Osteoblast (primary cell): ENCODE data around the gene IL1RAPL1. TPM values are rescaled to one million over a fixed set of nuclear protein-coding genes. Genes with fewer than 3 reads are reported as not detected.

ENCODE experiments used
- DNase-seq: peaks from one replicate; pipeline ENCODE4 v3.0.0; 2011; ENCODE audit warnings: low spot score, mixed read lengths; ENCODE audit not compliant: insufficient read length; ENCODE audit errors: missing footprints
- H2AFZ ChIP-seq: 2 replicates; pipeline ENCODE4 v1.6.0; 2011; ENCODE audit warnings: mild to moderate bottlenecking, low read length
- H3K27ac ChIP-seq: 2 replicates; pipeline ENCODE4 v1.5.1; 2011; ENCODE audit warnings: mild to moderate bottlenecking, low read depth, low read length, moderate library complexity
- H3K27me3 ChIP-seq: 2 replicates; pipeline ENCODE4 v1.6.0; 2012; ENCODE audit warnings: mild to moderate bottlenecking, control low read depth, inconsistent platforms, low read length, moderate library complexity; ENCODE audit not compliant: insufficient read depth
- H3K36me3 ChIP-seq: 2 replicates; pipeline ENCODE4 v1.5.1; 2011; ENCODE audit warnings: mild to moderate bottlenecking, low read length, control low read depth, moderate library complexity; ENCODE audit not compliant: insufficient read depth
- H3K4me1 ChIP-seq: 2 replicates; pipeline ENCODE4 v1.5.1; 2011; ENCODE audit warnings: mild to moderate bottlenecking, low read length, control low read depth, moderate library complexity; ENCODE audit not compliant: insufficient read depth
- H3K4me2 ChIP-seq: 2 replicates; pipeline ENCODE4 v1.6.0; 2011; ENCODE audit warnings: mild to moderate bottlenecking, low read length; ENCODE audit not compliant: insufficient read depth
- H3K4me3 ChIP-seq: fragments of 200-600 bp; sonication (generic); 3 replicates; pipeline ENCODE4 v1.5.1; 2012; ENCODE audit warnings: mild to moderate bottlenecking, low read length, inconsistent platforms; ENCODE audit not compliant: insufficient read depth
- H3K79me2 ChIP-seq: 2 replicates; pipeline ENCODE4 v1.6.0; 2012; ENCODE audit warnings: mild to moderate bottlenecking, low read length, control low read depth, inconsistent platforms; ENCODE audit not compliant: insufficient read depth
- H3K9me3 ChIP-seq: 2 replicates; pipeline ENCODE4 v1.5.1; 2011; ENCODE audit warnings: low read depth, low read length, control low read depth
- H4K20me1 ChIP-seq: 2 replicates; pipeline ENCODE4 v1.6.0; 2012; ENCODE audit warnings: mild to moderate bottlenecking, low read length, control low read depth; ENCODE audit not compliant: insufficient read depth
- CTCF ChIP-seq: IDR thresholded peaks from 2 replicates; pipeline ENCODE4 v1.5.1; 2011; ENCODE audit warnings: mild to moderate bottlenecking, low read depth, low read length, moderate library complexity; ENCODE audit errors: extremely low read depth
- total RNA-seq: library from RNA; depleted of rRNA; stranded (reverse); fragments of >200 nt; gene quantifications from 2 replicates; pipeline ENCODE4 v1.2.3, GENCODE V29; 2012

The IL1RAPL1 gene
- total RNA-seq, 1 donor, result under 0.01 TPM

GRCh38 chrX:28552322-28552721 is 34.9 kb upstream of the IL1RAPL1 start:
- H3K9me3 ChIP-seq, result no peaks in the 10 kb centered on the region
- H3K36me3 ChIP-seq, result no peaks in the 10 kb centered on the region
- no peak overlapping the region for H3K4me3 ChIP-seq
- no peaks in the 10 kb centered on the region for H4K20me1 ChIP-seq
- no peak overlapping the region for H3K4me2 ChIP-seq
- H3K27me3 ChIP-seq, result no peaks in the 10 kb centered on the region
- H3K27ac ChIP-seq, result no peak overlapping the region
- H3K79me2 ChIP-seq, result no peaks in the 10 kb centered on the region
- TF ChIP-seq CTCF, result no peak
- no peak overlapping the region for H2AFZ ChIP-seq
- DNase-seq, result no peak
- H3K4me1 ChIP-seq, result no peaks in the 10 kb centered on the region

GRCh38 chrX:28552882-28553829 is 34.1 kb upstream of the IL1RAPL1 start:
- Histone ChIP-seq H3K9me3 (no peaks in the 10 kb centered on the region), H2AFZ (no peak overlapping the region), H4K20me1 (no peaks in the 10 kb centered on the region), H3K4me3 (no peak overlapping the region), H3K4me1 (no peaks in the 10 kb centered on the region), H3K36me3 (no peaks in the 10 kb centered on the region), H3K79me2 (no peaks in the 10 kb centered on the region), H3K4me2 (no peak overlapping the region), H3K27ac (no peak overlapping the region), H3K27me3 (no peaks in the 10 kb centered on the region)
- no peak for DNase-seq
- TF ChIP-seq CTCF, result no peak

GRCh38 chrX:28576117-28576516 is 11.1 kb upstream of the IL1RAPL1 start:
- DNase-seq, result no peak
- H3K79me2 ChIP-seq, result no peaks in the 10 kb centered on the region
- no peaks in the 10 kb centered on the region for H3K9me3 ChIP-seq
- TF ChIP-seq CTCF, result no peak
- no peaks in the 10 kb centered on the region for H3K4me1 ChIP-seq
- no peak overlapping the region for H3K4me3 ChIP-seq
- no peak overlapping the region for H3K4me2 ChIP-seq
- H3K27ac ChIP-seq, result no peak overlapping the region
- no peaks in the 10 kb centered on the region for H3K36me3 ChIP-seq
- no peaks in the 10 kb centered on the region for H4K20me1 ChIP-seq
- no peaks in the 10 kb centered on the region for H3K27me3 ChIP-seq
- H2AFZ ChIP-seq, result no peak overlapping the region

GRCh38 chrX:28581522-28581921 is 5.7 kb upstream of the IL1RAPL1 start:
- H2AFZ ChIP-seq, result no peak overlapping the region
- no peak overlapping the region for H3K4me2 ChIP-seq
- no peak overlapping the region for H3K4me3 ChIP-seq
- no peaks in the 10 kb centered on the region for H3K27me3 ChIP-seq
- H3K36me3 ChIP-seq, result no peaks in the 10 kb centered on the region
- no peaks in the 10 kb centered on the region for H4K20me1 ChIP-seq
- no peaks in the 10 kb centered on the region for H3K79me2 ChIP-seq
- no peak for TF ChIP-seq CTCF
- H3K27ac ChIP-seq, result no peak overlapping the region
- no peaks in the 10 kb centered on the region for H3K4me1 ChIP-seq
- no peaks in the 10 kb centered on the region for H3K9me3 ChIP-seq
- DNase-seq, result no peak
